ENCODE data around the gene SHQ1. TPM values are rescaled to one million over a fixed set of nuclear protein-coding genes. Genes with fewer than 3 reads are reported as not detected.
A peak's percentile ranks its signal among the peaks of the same experiment; 100 is the strongest.

SHQ1 gene
- total and polyA plus RNA-seq, 9 donors, result 11.1 to 20.7 (median 12.9) TPM

GRCh38 chr3:72890166-72890925, 42.1 kb upstream of the SHQ1 start:
- Histone ChIP-seq H3K36me3 (ENCODE audit: control insufficient read depth, insufficient read depth, low read length) (peaks cover 9% of the 10 kb centered on the region), H3K4me1 (ENCODE audit: control insufficient read depth, insufficient read depth, low read length) (peaks cover 38% of the 10 kb centered on the region), H3K9me3 (replicated peaks; ENCODE audit: control insufficient read depth, low read depth, low read length) (no peaks in the 10 kb centered on the region), H3K4me3 (ENCODE audit: low read length) (peak overlapping the region; percentile 59), H3K27ac (ENCODE audit: low read length) (peak overlapping the region; percentile 87), H3K27me3 (ENCODE audit: control insufficient read depth, insufficient read depth, low read length) (peaks cover 6% of the 10 kb centered on the region)
- 93% methylated on average over 4 of the region's 10 CpGs for WGBS (ENCODE audit: insufficient coverage)
- no peak for DNase-seq

- peak overlapping the region; percentile 59 for H3K4me3 ChIP-seq (ENCODE audit: low read length)
- peaks cover 6% of the 10 kb centered on the region for H3K27me3 ChIP-seq (ENCODE audit: control insufficient read depth, insufficient read depth, low read length)
- H3K4me1 ChIP-seq (ENCODE audit: control insufficient read depth, insufficient read depth, low read length), result peaks cover 38% of the 10 kb centered on the region
- WGBS (ENCODE audit: insufficient coverage), result 69% methylated on average over 4 of the region's 13 CpGs
- H3K27ac ChIP-seq (ENCODE audit: low read length), result peak overlapping the region; percentile 87
- H3K36me3 ChIP-seq (ENCODE audit: control insufficient read depth, insufficient read depth, low read length), result peaks cover 9% of the 10 kb centered on the region
- DNase-seq, result no peak
- no peaks in the 10 kb centered on the region for H3K9me3 ChIP-seq (replicated peaks; ENCODE audit: control insufficient read depth, low read depth, low read length)
Measured at GRCh38 chr3:72889310-72890165, 41.3 kb upstream of the SHQ1 start.

GRCh38 chr3:72888546-72889309, 40.5 kb upstream of the SHQ1 start:
- peak; percentile 67 for DNase-seq
- Histone ChIP-seq H3K27me3 (ENCODE audit: control insufficient read depth, insufficient read depth, low read length) (peaks cover 6% of the 10 kb centered on the region), H3K36me3 (ENCODE audit: control insufficient read depth, insufficient read depth, low read length) (peaks cover 6% of the 10 kb centered on the region), H3K9me3 (replicated peaks; ENCODE audit: control insufficient read depth, low read depth, low read length) (no peaks in the 10 kb centered on the region), H3K4me1 (ENCODE audit: control insufficient read depth, insufficient read depth, low read length) (peaks cover 35% of the 10 kb centered on the region), H3K27ac (ENCODE audit: low read length) (peak overlapping the region; percentile 87), H3K4me3 (ENCODE audit: low read length) (peak overlapping the region; percentile 59)
- WGBS (ENCODE audit: insufficient coverage), result 2% methylated on average over 11 of the region's 21 CpGs

GRCh38 chr3:72887705-72888545, 39.7 kb upstream of the SHQ1 start, which contains the start of gene GXYLT2:
GXYLT2 (plus strand) TSS chr3:72888046; CDS start chr3:72888234, 188 bp downstream.
- WGBS (ENCODE audit: insufficient coverage), result under 1% methylated on average over 88 of the region's 96 CpGs
- Histone ChIP-seq H3K36me3 (ENCODE audit: control insufficient read depth, insufficient read depth, low read length) (peaks cover 2% of the 10 kb centered on the region), H3K4me1 (ENCODE audit: control insufficient read depth, insufficient read depth, low read length) (peaks cover 32% of the 10 kb centered on the region)

GRCh38 chr3:72887343-72887704, 39.1 kb upstream of the SHQ1 start:
- peak overlapping the region; percentile 54 for H3K4me3 ChIP-seq (ENCODE audit: low read length)

More at GRCh38 chr3:72887705-72888545, 39.7 kb upstream of the SHQ1 start, which contains the start of gene GXYLT2:
- Histone ChIP-seq H3K9me3 (replicated peaks; ENCODE audit: control insufficient read depth, low read depth, low read length) (peaks cover 4% of the 10 kb centered on the region), H3K27me3 (ENCODE audit: control insufficient read depth, insufficient read depth, low read length) (peaks cover 6% of the 10 kb centered on the region), H3K27ac (ENCODE audit: low read length) (peak within 1 kb of the TSS; percentile 87), H3K4me3 (ENCODE audit: low read length) (peak within 1 kb of the TSS; percentile 59)
- DNase-seq, result peak; percentile 92

GRCh38 chr3:72872183-72872582, 23.9 kb upstream of the SHQ1 start:
- no peaks in the 10 kb centered on the region for H3K36me3 ChIP-seq (ENCODE audit: control insufficient read depth, insufficient read depth, low read length)
- H3K27ac ChIP-seq (ENCODE audit: low read length), result no peak overlapping the region
- DNase-seq, result no peak
- H3K4me3 ChIP-seq (ENCODE audit: low read length), result no peak overlapping the region
- no peaks in the 10 kb centered on the region for H3K4me1 ChIP-seq (ENCODE audit: control insufficient read depth, insufficient read depth, low read length)
- WGBS (ENCODE audit: insufficient coverage), result 33% methylated on average over 2 of the region's 5 CpGs
- no peaks in the 10 kb centered on the region for H3K27me3 ChIP-seq (ENCODE audit: control insufficient read depth, insufficient read depth, low read length)
- no peaks in the 10 kb centered on the region for H3K9me3 ChIP-seq (replicated peaks; ENCODE audit: control insufficient read depth, low read depth, low read length)

More at GRCh38 chr3:72887343-72887704, 39.1 kb upstream of the SHQ1 start:
- Histone ChIP-seq H3K4me1 (ENCODE audit: control insufficient read depth, insufficient read depth, low read length) (peaks cover 25% of the 10 kb centered on the region), H3K9me3 (replicated peaks; ENCODE audit: control insufficient read depth, low read depth, low read length) (peaks cover 4% of the 10 kb centered on the region), H3K36me3 (ENCODE audit: control insufficient read depth, insufficient read depth, low read length) (no peaks in the 10 kb centered on the region), H3K27ac (ENCODE audit: low read length) (peak overlapping the region; percentile 77), H3K27me3 (ENCODE audit: control insufficient read depth, insufficient read depth, low read length) (peaks cover 6% of the 10 kb centered on the region)
- peak; percentile 45 for DNase-seq
- 0% methylated on average over 2 of the region's 7 CpGs for WGBS (ENCODE audit: insufficient coverage)

- no CpG with 5 or more reads among the region's 7 CpGs for WGBS (ENCODE audit: insufficient coverage)
- DNase-seq, result no peak
- H3K9me3 ChIP-seq (replicated peaks; ENCODE audit: control insufficient read depth, low read depth, low read length), result no peaks in the 10 kb centered on the region
- no peaks in the 10 kb centered on the region for H3K4me1 ChIP-seq (ENCODE audit: control insufficient read depth, insufficient read depth, low read length)
- H3K36me3 ChIP-seq (ENCODE audit: control insufficient read depth, insufficient read depth, low read length), result no peaks in the 10 kb centered on the region
- H3K27me3 ChIP-seq (ENCODE audit: control insufficient read depth, insufficient read depth, low read length), result no peaks in the 10 kb centered on the region
- no peak overlapping the region for H3K27ac ChIP-seq (ENCODE audit: low read length)
- no peak overlapping the region for H3K4me3 ChIP-seq (ENCODE audit: low read length)
Measured at GRCh38 chr3:72862314-72863090, 14.3 kb upstream of the SHQ1 start.

GRCh38 chr3:72860846-72861245, 12.6 kb upstream of the SHQ1 start:
- Histone ChIP-seq H3K9me3 (replicated peaks; ENCODE audit: control insufficient read depth, low read depth, low read length) (no peaks in the 10 kb centered on the region), H3K36me3 (ENCODE audit: control insufficient read depth, insufficient read depth, low read length) (no peaks in the 10 kb centered on the region), H3K27ac (ENCODE audit: low read length) (no peak overlapping the region), H3K4me1 (ENCODE audit: control insufficient read depth, insufficient read depth, low read length) (no peaks in the 10 kb centered on the region), H3K4me3 (ENCODE audit: low read length) (no peak overlapping the region), H3K27me3 (ENCODE audit: control insufficient read depth, insufficient read depth, low read length) (no peaks in the 10 kb centered on the region)
- DNase-seq, result no peak
- WGBS (ENCODE audit: insufficient coverage), result no CpG with 5 or more reads among the region's 1 CpG

GRCh38 chr3:72860053-72860452, 11.8 kb upstream of the SHQ1 start:
- Histone ChIP-seq H3K4me1 (ENCODE audit: control insufficient read depth, insufficient read depth, low read length) (no peaks in the 10 kb centered on the region), H3K4me3 (ENCODE audit: low read length) (no peak overlapping the region), H3K9me3 (replicated peaks; ENCODE audit: control insufficient read depth, low read depth, low read length) (no peaks in the 10 kb centered on the region), H3K36me3 (ENCODE audit: control insufficient read depth, insufficient read depth, low read length) (no peaks in the 10 kb centered on the region), H3K27me3 (ENCODE audit: control insufficient read depth, insufficient read depth, low read length) (no peaks in the 10 kb centered on the region), H3K27ac (ENCODE audit: low read length) (no peak overlapping the region)
- WGBS (ENCODE audit: insufficient coverage), result 93% methylated on average over 3 of the region's 5 CpGs
- DNase-seq, result no peak

All from muscle of leg (tissue), 11 donors.